HepG2 (cell line): ENCODE results near the gene CEP164. TPM values are rescaled to one million over a fixed set of nuclear protein-coding genes. Genes with fewer than 3 reads are reported as not detected.

Experiments used
- ATAC-seq: fragments of 200-7000 bp; cut with Tn5 transposase; 3 replicates; pipeline ENCODE4 v1.9.1; 2020; ENCODE audit warnings: mild to moderate bottlenecking, moderate library complexity
- BruUV-seq: library from RNA; stranded (reverse); fragments of 400-500 nt; replicated peaks from 2 replicates; lab custom pipeline; 2021; lab: Mats Ljungman, UMichigan
- CTCF ChIA-PET: fragments of 300-600 bp; formaldehyde crosslinking; extraction: SDS; loops from one replicate; lab custom pipeline; 2021; ENCODE audit warnings: low total read pairs, inconsistent platforms, low intra/inter-chr PET ratio; lab: Yijun Ruan, JAX
- POLR2A ChIA-PET: fragments of 350-600 bp; sonication (Branson Sonifier 250); formaldehyde crosslinking; loops from one replicate; lab custom pipeline; 2020; ENCODE audit warnings: antibody characterized with exemption, inconsistent platforms; lab: Yijun Ruan, JAX
- DNase-seq: peaks from one replicate; pipeline ENCODE4 v3.0.0-alpha.2; 2015; ENCODE audit warnings: low spot score
- FAIRE-seq: peaks from 3 replicates; lab custom pipeline; 2011; peaks lifted over from hg19 to GRCh38; lab: Jason Lieb, UNC
- H2AFZ ChIP-seq: one replicate; pipeline ENCODE4 v1.6.1; 2011; ENCODE audit warnings: low read length, inconsistent platforms
- H3K27ac ChIP-seq: fragments of 300-600 bp; 3 replicates; pipeline ENCODE4 v1.8.0; 2011; ENCODE audit warnings: mixed run types, mild to moderate bottlenecking, mixed read lengths, low read length, inconsistent platforms; ENCODE audit not compliant: insufficient read depth; ENCODE audit errors: extremely low read length
- H3K27me3 ChIP-seq, 2 experiments: fragments of 200-600 bp in 1 of 2; 2 replicates in 1 of 2; 3 replicates in 1 of 2; pipeline versions ENCODE4 v1.6.0 to v1.8.0; 2011; ENCODE audit warnings: low read length in 2 of 2, mild to moderate bottlenecking in 2 of 2, moderate library complexity in 2 of 2, inconsistent platforms in 1 of 2; ENCODE audit not compliant: insufficient read depth in 2 of 2, control insufficient read depth in 1 of 2
- H3K36me3 ChIP-seq, 2 experiments: fragments of 200-600 bp in 1 of 2; replicated peaks in 1 of 2; 2 replicates in 1 of 2; 3 replicates in 1 of 2; pipeline versions ENCODE4 v1.5.1 to v1.8.0; 2011; ENCODE audit warnings: low read length in 2 of 2, inconsistent platforms in 1 of 2; ENCODE audit not compliant: insufficient read depth in 2 of 2, control insufficient read depth in 1 of 2
- H3K4me1 ChIP-seq: 2 replicates; pipeline ENCODE4 v1.5.1; 2012; ENCODE audit warnings: low read length, inconsistent platforms; ENCODE audit not compliant: insufficient read depth
- H3K4me2 ChIP-seq: 2 replicates; pipeline ENCODE4 v1.6.0; 2011; ENCODE audit warnings: low read depth, low read length, inconsistent platforms
- H3K4me3 ChIP-seq, 3 experiments: fragments of 200-600 bp in 1 of 3; sonication (generic), shearing (Covaris generic) in 1 of 3; replicated peaks in 1 of 3; 2 replicates each; pipeline ENCODE4 v1.5.1; 2011 to 2016; ENCODE audit warnings: low read length in 3 of 3, inconsistent platforms in 2 of 3, low read depth in 2 of 3, mild to moderate bottlenecking in 2 of 3, control low read depth in 1 of 3, mixed read lengths in 1 of 3; ENCODE audit not compliant: insufficient read depth in 1 of 3
- H3K79me2 ChIP-seq: one replicate; pipeline ENCODE4 v1.6.1; 2011; ENCODE audit warnings: low read length, inconsistent platforms; ENCODE audit not compliant: insufficient read depth
- H3K9ac ChIP-seq: 2 replicates; pipeline ENCODE4 v1.6.0; 2011; ENCODE audit warnings: mild to moderate bottlenecking, low read depth, low read length, inconsistent platforms; ENCODE audit not compliant: insufficient read depth
- H3K9me3 ChIP-seq: 2 replicates; pipeline ENCODE4 v1.5.1; 2012; ENCODE audit warnings: mild to moderate bottlenecking, low read length
- H4K20me1 ChIP-seq: 2 replicates; pipeline ENCODE4 v1.6.0; 2011; ENCODE audit warnings: inconsistent platforms, mild to moderate bottlenecking, low read length, moderate library complexity; ENCODE audit not compliant: insufficient read depth
- CBX5 ChIP-seq: sonication (generic); formaldehyde crosslinking; IDR thresholded peaks from 2 replicates; pipeline ENCODE4 v1.4.0; 2020; ENCODE audit warnings: missing genetic modification reagents, borderline replicate concordance
- CENPBD1 ChIP-seq: sonication (generic); formaldehyde crosslinking; IDR thresholded peaks from 2 replicates; pipeline ENCODE4 v1.8.0; 2022; ENCODE audit warnings: missing genetic modification reagents, low read depth, mild to moderate bottlenecking, borderline replicate concordance
- ETV5 ChIP-seq: IDR thresholded peaks from 2 replicates; pipeline ENCODE4 v1.6.1; 2018; ENCODE audit warnings: missing biosample characterization, missing genetic modification reagents, inconsistent platforms, borderline replicate concordance
- HDAC6 ChIP-seq: fragments of 200-600 bp; sonication (generic); IDR thresholded peaks from 2 replicates; pipeline ENCODE4 v1.7.0; 2017; ENCODE audit warnings: mild to moderate bottlenecking, antibody characterized with exemption, low read length, low read depth
- HMGA1 ChIP-seq: sonication (generic); formaldehyde crosslinking; conservative IDR thresholded peaks from 2 replicates; pipeline ENCODE4 v1.4.0; 2020; ENCODE audit warnings: missing genetic modification reagents
- SRY ChIP-seq: sonication (generic); formaldehyde crosslinking; IDR thresholded peaks from 2 replicates; pipeline ENCODE4 v1.8.0; 2022; ENCODE audit warnings: mild to moderate bottlenecking, missing genetic modification reagents
- ZNF10 ChIP-seq: sonication (generic); formaldehyde crosslinking; IDR thresholded peaks from 2 replicates; pipeline ENCODE4 v1.4.0; 2020; ENCODE audit warnings: mild to moderate bottlenecking, low read depth, missing genetic modification reagents, borderline replicate concordance
- ZNF44 ChIP-seq: sonication (generic); formaldehyde crosslinking; IDR thresholded peaks from 2 replicates; pipeline ENCODE4 v1.5.1; 2020; ENCODE audit warnings: mild to moderate bottlenecking, missing genetic modification reagents
- ZNF530 ChIP-seq: sonication (generic); formaldehyde crosslinking; IDR thresholded peaks from 2 replicates; pipeline ENCODE4 v1.5.0; 2020; ENCODE audit warnings: low read depth, mild to moderate bottlenecking, missing genetic modification reagents
- WGBS: methylation state at CpG from one replicate; pipeline ENCODE4 v1.1.6; 2017; ENCODE audit warnings: low lambda C conversion rate; 5-methylcytosine and 5-hydroxymethylcytosine counted together
- in situ Hi-C: cut with HindIII; loops from 2 replicates; pipeline ENCODE4 v1.10.0; 2017; ENCODE audit warnings: low pct_unique_long_range_greater_than_20kb; ENCODE audit not compliant: extremely low pct_ligation_motif_present
- intact Hi-C: fragments of 100-400 bp; cut with micrococcal nuclease; formaldehyde crosslinking; loops from one replicate; pipeline ENCODE4 v1.10.0; 2022; ENCODE audit not compliant: unreplicated experiment
- polyA plus RNA-seq, 8 experiments: library from polyadenylated mRNA; depleted of rRNA in 3 of 8; stranded (reverse) in 7 of 8; unstranded in 1 of 8; fragments of >200 nt; fragmentation: Illumina TruSeq in 4 of 8; extraction: Trizol in 4 of 8; gene quantifications; 2 replicates each; pipeline versions ENCODE4 v1.2.1 to v1.2.3, GENCODE V29; 2011 to 2016; ENCODE audit warnings: low read depth in 4 of 8, missing spikeins in 1 of 8, mixed read lengths in 1 of 8; ENCODE audit not compliant: insufficient read depth in 1 of 8
- total RNA-seq, 5 experiments: library from RNA; depleted of rRNA; stranded (reverse); fragments of >200 nt; fragmentation: Illumina TruSeq; extraction: Trizol; gene quantifications; 2 replicates each; pipeline ENCODE4 v1.2.3, GENCODE V29; 2016; ENCODE audit warnings: low read depth in 1 of 5
- TF ChIP-seq, protein P1 (sequence below): sonication (generic); formaldehyde crosslinking; IDR thresholded peaks from 2 replicates; pipeline ENCODE4 v1.4.0; 2020; ENCODE audit warnings: mild to moderate bottlenecking, missing genetic modification reagents
- TF ChIP-seq, protein P2 (sequence below): IDR thresholded peaks from 2 replicates; pipeline ENCODE4 v1.6.1; 2016; ENCODE audit warnings: mild to moderate bottlenecking
- TF ChIP-seq, protein P3 (sequence below), 2 experiments: IDR thresholded peaks; 2 replicates each; pipeline ENCODE4 v1.6.1; 2011 to 2012; ENCODE audit warnings: low read length in 2 of 2, borderline replicate concordance in 1 of 2, low read depth in 1 of 2, mild to moderate bottlenecking in 1 of 2, moderate library complexity in 1 of 2
- TF ChIP-seq, protein P4 (sequence below): sonication (generic); formaldehyde crosslinking; IDR thresholded peaks from 2 replicates; pipeline ENCODE4 v1.4.0; 2020; ENCODE audit warnings: missing genetic modification reagents
- TF ChIP-seq, protein P5 (sequence below): sonication (generic); formaldehyde crosslinking; IDR thresholded peaks from 2 replicates; pipeline ENCODE4 v1.4.0; 2020; ENCODE audit warnings: missing genetic modification reagents, low read depth, mild to moderate bottlenecking, borderline replicate concordance
- TF ChIP-seq, protein P6 (sequence below): sonication (generic); formaldehyde crosslinking; IDR thresholded peaks from 2 replicates; pipeline ENCODE4 v1.4.0; 2020; ENCODE audit warnings: missing genetic modification reagents

Gene CEP164
- total and polyA plus RNA-seq, 2 of the 13 experiments (the other 11 are each of a cell fraction or from before 2014, with no cell fraction given), result 11.4 to 15.2 TPM

DNA sequence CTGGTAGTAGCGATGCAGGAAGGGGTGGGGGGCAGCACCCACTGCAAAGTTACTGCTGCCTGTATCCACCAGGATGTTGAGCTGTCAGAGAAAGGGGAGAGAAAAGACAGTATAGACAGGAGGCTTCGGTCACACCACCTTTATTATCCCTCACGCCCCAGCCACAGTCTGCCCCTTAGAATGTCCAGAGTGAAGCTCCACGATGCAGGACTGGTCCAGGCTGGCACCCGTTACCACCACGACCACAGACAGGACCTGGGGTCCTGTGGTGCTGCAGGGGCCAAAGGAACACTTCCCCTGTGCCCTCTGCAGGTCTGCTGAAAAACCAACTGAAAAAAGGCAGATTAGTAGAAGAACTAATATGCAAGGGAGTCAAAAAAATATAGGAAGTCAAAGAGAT, 30.8 kb upstream of the CEP164 start:
- Histone ChIP-seq H3K27me3 (no peaks in the 10 kb centered on the region), H3K4me2 (no peak overlapping the region), H3K27ac (no peak overlapping the region), H3K4me1 (peaks cover 38% of the 10 kb centered on the region), H3K9me3 (no peaks in the 10 kb centered on the region), H2AFZ (no peak overlapping the region), H3K79me2 (peaks cover 2% of the 10 kb centered on the region), H3K36me3 (peaks cover 0 to 7% of the 10 kb centered on the region in 2 experiments; a peak in 2 of 5 replicates), H4K20me1 (no peaks in the 10 kb centered on the region), H3K9ac (no peak overlapping the region), H3K4me3 (no peak overlapping the region)
- no TSS peak for BruUV-seq
- FAIRE-seq (no peak), DNase-seq (no peak), ATAC-seq (no peak)
- ChIA-PET POLR2A (no interaction called here), CTCF (no interaction called here)
- intact Hi-C loops (no loop called here), in situ Hi-C loops (no loop called here)
- WGBS, result 98% methylated on average over 6 of the region's 6 CpGs
- TF ChIP-seq, protein P1, sequence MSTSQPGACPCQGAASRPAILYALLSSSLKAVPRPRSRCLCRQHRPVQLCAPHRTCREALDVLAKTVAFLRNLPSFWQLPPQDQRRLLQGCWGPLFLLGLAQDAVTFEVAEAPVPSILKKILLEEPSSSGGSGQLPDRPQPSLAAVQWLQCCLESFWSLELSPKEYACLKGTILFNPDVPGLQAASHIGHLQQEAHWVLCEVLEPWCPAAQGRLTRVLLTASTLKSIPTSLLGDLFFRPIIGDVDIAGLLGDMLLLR, result no peak
- TF ChIP-seq, protein P2, sequence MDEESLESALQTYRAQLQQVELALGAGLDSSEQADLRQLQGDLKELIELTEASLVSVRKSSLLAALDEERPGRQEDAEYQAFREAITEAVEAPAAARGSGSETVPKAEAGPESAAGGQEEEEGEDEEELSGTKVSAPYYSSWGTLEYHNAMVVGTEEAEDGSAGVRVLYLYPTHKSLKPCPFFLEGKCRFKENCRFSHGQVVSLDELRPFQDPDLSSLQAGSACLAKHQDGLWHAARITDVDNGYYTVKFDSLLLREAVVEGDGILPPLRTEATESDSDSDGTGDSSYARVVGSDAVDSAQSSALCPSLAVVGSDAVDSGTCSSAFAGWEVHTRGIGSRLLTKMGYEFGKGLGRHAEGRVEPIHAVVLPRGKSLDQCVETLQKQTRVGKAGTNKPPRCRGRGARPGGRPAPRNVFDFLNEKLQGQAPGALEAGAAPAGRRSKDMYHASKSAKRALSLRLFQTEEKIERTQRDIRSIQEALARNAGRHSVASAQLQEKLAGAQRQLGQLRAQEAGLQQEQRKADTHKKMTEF, result no peak
- TF ChIP-seq, protein P3, sequence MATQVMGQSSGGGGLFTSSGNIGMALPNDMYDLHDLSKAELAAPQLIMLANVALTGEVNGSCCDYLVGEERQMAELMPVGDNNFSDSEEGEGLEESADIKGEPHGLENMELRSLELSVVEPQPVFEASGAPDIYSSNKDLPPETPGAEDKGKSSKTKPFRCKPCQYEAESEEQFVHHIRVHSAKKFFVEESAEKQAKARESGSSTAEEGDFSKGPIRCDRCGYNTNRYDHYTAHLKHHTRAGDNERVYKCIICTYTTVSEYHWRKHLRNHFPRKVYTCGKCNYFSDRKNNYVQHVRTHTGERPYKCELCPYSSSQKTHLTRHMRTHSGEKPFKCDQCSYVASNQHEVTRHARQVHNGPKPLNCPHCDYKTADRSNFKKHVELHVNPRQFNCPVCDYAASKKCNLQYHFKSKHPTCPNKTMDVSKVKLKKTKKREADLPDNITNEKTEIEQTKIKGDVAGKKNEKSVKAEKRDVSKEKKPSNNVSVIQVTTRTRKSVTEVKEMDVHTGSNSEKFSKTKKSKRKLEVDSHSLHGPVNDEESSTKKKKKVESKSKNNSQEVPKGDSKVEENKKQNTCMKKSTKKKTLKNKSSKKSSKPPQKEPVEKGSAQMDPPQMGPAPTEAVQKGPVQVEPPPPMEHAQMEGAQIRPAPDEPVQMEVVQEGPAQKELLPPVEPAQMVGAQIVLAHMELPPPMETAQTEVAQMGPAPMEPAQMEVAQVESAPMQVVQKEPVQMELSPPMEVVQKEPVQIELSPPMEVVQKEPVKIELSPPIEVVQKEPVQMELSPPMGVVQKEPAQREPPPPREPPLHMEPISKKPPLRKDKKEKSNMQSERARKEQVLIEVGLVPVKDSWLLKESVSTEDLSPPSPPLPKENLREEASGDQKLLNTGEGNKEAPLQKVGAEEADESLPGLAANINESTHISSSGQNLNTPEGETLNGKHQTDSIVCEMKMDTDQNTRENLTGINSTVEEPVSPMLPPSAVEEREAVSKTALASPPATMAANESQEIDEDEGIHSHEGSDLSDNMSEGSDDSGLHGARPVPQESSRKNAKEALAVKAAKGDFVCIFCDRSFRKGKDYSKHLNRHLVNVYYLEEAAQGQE (IDR thresholded peaks at IDR 0.05; ENCODE audit: borderline replicate concordance in 1 of 2, low read depth in 1 of 2, low read length in 2 of 2), result no peak
- TF ChIP-seq, protein P4, sequence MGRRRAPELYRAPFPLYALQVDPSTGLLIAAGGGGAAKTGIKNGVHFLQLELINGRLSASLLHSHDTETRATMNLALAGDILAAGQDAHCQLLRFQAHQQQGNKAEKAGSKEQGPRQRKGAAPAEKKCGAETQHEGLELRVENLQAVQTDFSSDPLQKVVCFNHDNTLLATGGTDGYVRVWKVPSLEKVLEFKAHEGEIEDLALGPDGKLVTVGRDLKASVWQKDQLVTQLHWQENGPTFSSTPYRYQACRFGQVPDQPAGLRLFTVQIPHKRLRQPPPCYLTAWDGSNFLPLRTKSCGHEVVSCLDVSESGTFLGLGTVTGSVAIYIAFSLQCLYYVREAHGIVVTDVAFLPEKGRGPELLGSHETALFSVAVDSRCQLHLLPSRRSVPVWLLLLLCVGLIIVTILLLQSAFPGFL (CRISPR knock-in tag), result no peak
- TF ChIP-seq SRY (no peak), ZNF44 (CRISPR knock-in tag) (no peak), ZNF530 (CRISPR knock-in tag) (no peak), HMGA1 (no peak), CENPBD1 (CRISPR knock-in tag) (no peak), ETV5 (CRISPR knock-in tag) (no peak), ZNF10 (CRISPR knock-in tag) (no peak), HDAC6 (no peak), CBX5 (CRISPR knock-in tag) (no peak)
- TF ChIP-seq, protein P5, sequence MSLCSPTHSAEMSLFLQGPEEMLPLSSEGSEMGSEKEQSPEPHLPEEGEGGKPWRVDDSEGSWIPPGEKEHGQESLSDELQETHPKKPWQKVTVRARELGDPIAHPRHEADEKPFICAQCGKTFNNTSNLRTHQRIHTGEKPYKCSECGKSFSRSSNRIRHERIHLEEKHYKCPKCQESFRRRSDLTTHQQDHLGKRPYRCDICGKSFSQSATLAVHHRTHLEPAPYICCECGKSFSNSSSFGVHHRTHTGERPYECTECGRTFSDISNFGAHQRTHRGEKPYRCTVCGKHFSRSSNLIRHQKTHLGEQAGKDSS, result no peak
- TF ChIP-seq, protein P6, sequence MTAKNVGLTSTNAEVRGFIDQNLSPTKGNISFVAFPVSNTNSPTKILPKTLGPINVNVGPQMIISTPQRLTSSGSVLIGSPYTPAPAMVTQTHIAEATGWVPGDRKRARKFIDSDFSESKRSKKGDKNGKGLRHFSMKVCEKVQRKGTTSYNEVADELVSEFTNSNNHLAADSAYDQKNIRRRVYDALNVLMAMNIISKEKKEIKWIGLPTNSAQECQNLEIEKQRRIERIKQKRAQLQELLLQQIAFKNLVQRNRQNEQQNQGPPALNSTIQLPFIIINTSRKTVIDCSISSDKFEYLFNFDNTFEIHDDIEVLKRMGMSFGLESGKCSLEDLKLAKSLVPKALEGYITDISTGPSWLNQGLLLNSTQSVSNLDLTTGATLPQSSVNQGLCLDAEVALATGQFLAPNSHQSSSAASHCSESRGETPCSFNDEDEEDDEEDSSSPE (CRISPR knock-in tag), result no peak
